Bladder microvascular endothelial cell (primary cell): ENCODE results near the gene HUS1B. TPM values are rescaled to one million over a fixed set of nuclear protein-coding genes. Genes with fewer than 3 reads are reported as not detected.

Source experiments
- total RNA-seq: library from RNA; depleted of rRNA; stranded (reverse); fragments of >200 nt; gene quantifications from 2 replicates; pipeline ENCODE4 v1.2.3, GENCODE V29; 2014

Gene HUS1B
- total RNA-seq, result 0.65 and 3.7 TPM in 2 replicates

GRCh38 chr6:656460-657252 is at the start of gene HUS1B:
Gene HUS1B, minus strand, starts transcription at chr6:657100. Its CDS starts 156 bp downstream, at chr6:656944.

GRCh38 chr6:692858-693722 is 36.2 kb upstream of the HUS1B start, which contains the start of gene EXOC2:
Gene EXOC2, minus strand, starts transcription at chr6:693139. Its CDS starts 55,321 bp downstream, at chr6:637818.

Other genes with a start within 250 kb of the HUS1B start
- gene EXOC2, start 36.0 kb upstream of the HUS1B start, total RNA-seq, result 34.3 and 65.3 TPM in 2 replicates